SH-SY5Y (cell line): ENCODE data around the gene HORMAD2.
A peak's percentile ranks its signal among the peaks of the same experiment; 100 is the strongest.

Source experiments
- GATA2 ChIP-seq: IDR thresholded peaks from 2 replicates; pipeline ENCODE4 v1.6.1; 2011; ENCODE audit warnings: mild to moderate bottlenecking, low read depth, low read length
- GATA3 ChIP-seq: IDR thresholded peaks from 2 replicates; pipeline ENCODE4 v1.6.1; 2011; ENCODE audit warnings: low read depth, mild to moderate bottlenecking, low read length, moderate library complexity

GRCh38 chr22:30208631-30209603 lies 128.7 kb downstream of the HORMAD2 start:
- TF ChIP-seq GATA2 (peak; percentile 62), GATA3 (no peak)
